ENCODE data around the gene VASH1. TPM values are rescaled to one million over a fixed set of nuclear protein-coding genes. Genes with fewer than 3 reads are reported as not detected.
A peak's percentile ranks its signal among the peaks of the same experiment; 100 is the strongest.

Gene VASH1
- total RNA-seq, 1 experiment from 2014 or later, result not detected

- Histone ChIP-seq H3K27ac (ENCODE audit: low read length) (no peak overlapping the region), H3K9ac (ENCODE audit: low read length) (no peak overlapping the region), H3K9me2 (replicated peaks; ENCODE audit: insufficient read depth, low read length) (no peaks in the 10 kb centered on the region), H4K20me1 (ENCODE audit: insufficient read depth, low read depth, low read length) (0 out of 2 replicates have a peak, but pooled peaks cover 4% of the 10 kb centered on the region), H3K27me3 (ENCODE audit: low read length) (no peaks in the 10 kb centered on the region), H3K4me3 (ENCODE audit: low read length) (no peak overlapping the region), H3K36me3 (ENCODE audit: insufficient read depth, low read length) (no peaks in the 10 kb centered on the region), H3K4me2 (ENCODE audit: low read depth, low read length, poor library complexity, severe bottlenecking) (no peak overlapping the region), H3K79me2 (ENCODE audit: low read length) (no peaks in the 10 kb centered on the region), H3K9me3 (ENCODE audit: low read length) (no peaks in the 10 kb centered on the region), H2AFZ (ENCODE audit: low read length) (no peak overlapping the region), H3K4me1 (ENCODE audit: low read length) (no peaks in the 10 kb centered on the region)
- no peak for DNase-seq
Measured at GRCh38 chr14:76775695-76776427, 14.6 kb downstream of the VASH1 start.

- no peaks in the 10 kb centered on the region for H3K9me3 ChIP-seq (ENCODE audit: low read length)
- DNase-seq, result peak; percentile 75
- H4K20me1 ChIP-seq (ENCODE audit: insufficient read depth, low read depth, low read length), result 0 out of 2 replicates have a peak, but pooled peaks cover 4% of the 10 kb centered on the region
- no peak overlapping the region for H2AFZ ChIP-seq (ENCODE audit: low read length)
- no peaks in the 10 kb centered on the region for H3K9me2 ChIP-seq (replicated peaks; ENCODE audit: insufficient read depth, low read length)
- no peaks in the 10 kb centered on the region for H3K36me3 ChIP-seq (ENCODE audit: insufficient read depth, low read length)
- H3K4me3 ChIP-seq (ENCODE audit: low read length), result no peak overlapping the region
- H3K4me1 ChIP-seq (ENCODE audit: low read length), result no peaks in the 10 kb centered on the region
- no peak overlapping the region for H3K27ac ChIP-seq (ENCODE audit: low read length)
- H3K27me3 ChIP-seq (ENCODE audit: low read length), result no peaks in the 10 kb centered on the region
- H3K79me2 ChIP-seq (ENCODE audit: low read length), result no peaks in the 10 kb centered on the region
- no peak overlapping the region for H3K9ac ChIP-seq (ENCODE audit: low read length)
- H3K4me2 ChIP-seq (ENCODE audit: low read depth, low read length, poor library complexity, severe bottlenecking), result no peak overlapping the region
Measured at GRCh38 chr14:76776428-76777251, 15.4 kb downstream of the VASH1 start.

- no peaks in the 10 kb centered on the region for H3K79me2 ChIP-seq (ENCODE audit: low read length)
Measured at GRCh38 chr14:76777721-76778120, 16.5 kb downstream of the VASH1 start.

GRCh38 chr14:76778546-76779215, 17.4 kb downstream of the VASH1 start:
- H3K9ac ChIP-seq (ENCODE audit: low read length), result no peak overlapping the region
- no peak overlapping the region for H3K4me3 ChIP-seq (ENCODE audit: low read length)
- H3K79me2 ChIP-seq (ENCODE audit: low read length), result no peaks in the 10 kb centered on the region
- H3K27me3 ChIP-seq (ENCODE audit: low read length), result no peaks in the 10 kb centered on the region
- H3K4me2 ChIP-seq (ENCODE audit: low read depth, low read length, poor library complexity, severe bottlenecking), result no peak overlapping the region
- DNase-seq, result no peak
- no peaks in the 10 kb centered on the region for H3K4me1 ChIP-seq (ENCODE audit: low read length)
- no peak overlapping the region for H3K27ac ChIP-seq (ENCODE audit: low read length)
- no peaks in the 10 kb centered on the region for H3K9me3 ChIP-seq (ENCODE audit: low read length)
- 0 out of 2 replicates have a peak, but pooled peaks cover 4% of the 10 kb centered on the region for H4K20me1 ChIP-seq (ENCODE audit: insufficient read depth, low read depth, low read length)
- peaks cover 4% of the 10 kb centered on the region; the same call in 1 of the 2 replicates for H3K36me3 ChIP-seq (ENCODE audit: insufficient read depth, low read length)
- no peak overlapping the region for H2AFZ ChIP-seq (ENCODE audit: low read length)
- H3K9me2 ChIP-seq (replicated peaks; ENCODE audit: insufficient read depth, low read length), result no peaks in the 10 kb centered on the region

More at GRCh38 chr14:76777721-76778120, 16.5 kb downstream of the VASH1 start:
- Histone ChIP-seq H3K36me3 (ENCODE audit: insufficient read depth, low read length) (peaks cover 4% of the 10 kb centered on the region; the same call in 1 of the 2 replicates), H3K27ac (ENCODE audit: low read length) (no peak overlapping the region), H3K4me3 (ENCODE audit: low read length) (no peak overlapping the region), H3K9me2 (replicated peaks; ENCODE audit: insufficient read depth, low read length) (no peaks in the 10 kb centered on the region), H3K9me3 (ENCODE audit: low read length) (no peaks in the 10 kb centered on the region), H3K27me3 (ENCODE audit: low read length) (no peaks in the 10 kb centered on the region), H3K4me1 (ENCODE audit: low read length) (no peaks in the 10 kb centered on the region), H3K9ac (ENCODE audit: low read length) (no peak overlapping the region), H4K20me1 (ENCODE audit: insufficient read depth, low read depth, low read length) (0 out of 2 replicates have a peak, but pooled peaks cover 4% of the 10 kb centered on the region), H3K4me2 (ENCODE audit: low read depth, low read length, poor library complexity, severe bottlenecking) (no peak overlapping the region), H2AFZ (ENCODE audit: low read length) (no peak overlapping the region)
- DNase-seq, result no peak

- Histone ChIP-seq H3K4me1 (ENCODE audit: low read length) (no peaks in the 10 kb centered on the region), H3K9ac (ENCODE audit: low read length) (no peak overlapping the region), H3K27me3 (ENCODE audit: low read length) (no peaks in the 10 kb centered on the region), H3K36me3 (ENCODE audit: insufficient read depth, low read length) (peaks cover 4% of the 10 kb centered on the region; the same call in 1 of the 2 replicates), H3K9me2 (replicated peaks; ENCODE audit: insufficient read depth, low read length) (no peaks in the 10 kb centered on the region), H3K27ac (ENCODE audit: low read length) (no peak overlapping the region), H4K20me1 (ENCODE audit: insufficient read depth, low read depth, low read length) (0 out of 2 replicates have a peak, but pooled peaks cover 4% of the 10 kb centered on the region), H2AFZ (ENCODE audit: low read length) (no peak overlapping the region), H3K9me3 (ENCODE audit: low read length) (no peaks in the 10 kb centered on the region), H3K4me3 (ENCODE audit: low read length) (no peak overlapping the region), H3K4me2 (ENCODE audit: low read depth, low read length, poor library complexity, severe bottlenecking) (no peak overlapping the region), H3K79me2 (ENCODE audit: low read length) (no peaks in the 10 kb centered on the region)
- no peak for DNase-seq
Measured at GRCh38 chr14:76779221-76780057, 18.2 kb downstream of the VASH1 start.

- H3K4me1 ChIP-seq (ENCODE audit: low read length), result no peaks in the 10 kb centered on the region
- no peak overlapping the region for H3K4me3 ChIP-seq (ENCODE audit: low read length)
- peaks cover 4% of the 10 kb centered on the region; the same call in 1 of the 2 replicates for H3K36me3 ChIP-seq (ENCODE audit: insufficient read depth, low read length)
- no peak overlapping the region for H3K9ac ChIP-seq (ENCODE audit: low read length)
- H3K27me3 ChIP-seq (ENCODE audit: low read length), result no peaks in the 10 kb centered on the region
- H3K4me2 ChIP-seq (ENCODE audit: low read depth, low read length, poor library complexity, severe bottlenecking), result no peak overlapping the region
- H3K79me2 ChIP-seq (ENCODE audit: low read length), result no peaks in the 10 kb centered on the region
- no peaks in the 10 kb centered on the region for H3K9me3 ChIP-seq (ENCODE audit: low read length)
- DNase-seq, result no peak
- H3K9me2 ChIP-seq (replicated peaks; ENCODE audit: insufficient read depth, low read length), result no peaks in the 10 kb centered on the region
- no peak overlapping the region for H2AFZ ChIP-seq (ENCODE audit: low read length)
- H4K20me1 ChIP-seq (ENCODE audit: insufficient read depth, low read depth, low read length), result 0 out of 2 replicates have a peak, but pooled peaks cover 4% of the 10 kb centered on the region
- H3K27ac ChIP-seq (ENCODE audit: low read length), result no peak overlapping the region
Measured at GRCh38 chr14:76780058-76780345, 18.7 kb downstream of the VASH1 start.

- H3K4me1 ChIP-seq (ENCODE audit: low read length), result no peaks in the 10 kb centered on the region
- H3K27ac ChIP-seq (ENCODE audit: low read length), result no peak overlapping the region
- DNase-seq, result no peak
- no peaks in the 10 kb centered on the region for H3K79me2 ChIP-seq (ENCODE audit: low read length)
- H3K27me3 ChIP-seq (ENCODE audit: low read length), result no peaks in the 10 kb centered on the region
- no peak overlapping the region for H3K9ac ChIP-seq (ENCODE audit: low read length)
- H3K4me3 ChIP-seq (ENCODE audit: low read length), result no peak overlapping the region
- H3K36me3 ChIP-seq (ENCODE audit: insufficient read depth, low read length), result peaks cover 4% of the 10 kb centered on the region; the same call in 1 of the 2 replicates
- H3K9me2 ChIP-seq (replicated peaks; ENCODE audit: insufficient read depth, low read length), result no peaks in the 10 kb centered on the region
- H2AFZ ChIP-seq (ENCODE audit: low read length), result no peak overlapping the region
- 0 out of 2 replicates have a peak, but pooled peaks cover 4% of the 10 kb centered on the region for H4K20me1 ChIP-seq (ENCODE audit: insufficient read depth, low read depth, low read length)
- H3K9me3 ChIP-seq (ENCODE audit: low read length), result no peaks in the 10 kb centered on the region
- H3K4me2 ChIP-seq (ENCODE audit: low read depth, low read length, poor library complexity, severe bottlenecking), result no peak overlapping the region
Measured at GRCh38 chr14:76780360-76780759, 19.1 kb downstream of the VASH1 start.

All from Karpas-422 (cell line).